WTC11 (cell line): ENCODE data around the gene RSPH9. TPM values are rescaled to one million over a fixed set of nuclear protein-coding genes. Genes with fewer than 3 reads are reported as not detected.

Source experiments
- ATAC-seq: fragments of 200-7000 bp; cut with Tn5 transposase; 2 replicates; pipeline ENCODE4 v1.10.0; 2021; ENCODE audit warnings: mild to moderate bottlenecking, moderate library complexity
- CTCF ChIA-PET: fragments of 300-600 bp; sonication (Branson Sonifier 250); formaldehyde crosslinking; loops from one replicate; lab custom pipeline; 2021; ENCODE audit warnings: antibody characterized with exemption; lab: Charles Lee
- POLR2A ChIA-PET: fragments of 350-600 bp; sonication (Branson Sonifier 250); formaldehyde crosslinking; loops from one replicate; lab custom pipeline; 2021; ENCODE audit warnings: antibody characterized with exemption; lab: Charles Lee
- DNase-seq: peaks from one replicate; pipeline ENCODE4 v3.0.0; 2021; ENCODE audit warnings: low spot score
- H3K27ac Mint-ChIP-seq: 2 replicates; pipeline ENCODE4 v1.8.0; 2021; ENCODE audit warnings: mixed read lengths
- H3K27me3 Mint-ChIP-seq: 2 replicates; pipeline ENCODE4 v1.8.0; 2021; ENCODE audit warnings: low read depth, mild to moderate bottlenecking, moderate library complexity, mixed read lengths
- H3K36me3 Mint-ChIP-seq: 2 replicates; pipeline ENCODE4 v1.8.0; 2021; ENCODE audit warnings: mixed read lengths
- H3K4me1 Mint-ChIP-seq: 2 replicates; pipeline ENCODE4 v1.8.0; 2022; ENCODE audit warnings: mixed read lengths
- H3K4me3 Mint-ChIP-seq: 2 replicates; pipeline ENCODE4 v1.8.0; 2021; ENCODE audit warnings: mild to moderate bottlenecking, moderate library complexity, mixed read lengths
- H3K9me3 Mint-ChIP-seq: 2 replicates; pipeline ENCODE4 v1.8.0; 2021; ENCODE audit warnings: mixed read lengths
- ATF1 ChIP-seq: sonication (generic); formaldehyde crosslinking; IDR thresholded peaks from 2 replicates; pipeline ENCODE4 v1.8.1; 2023; ENCODE audit warnings: mild to moderate bottlenecking, moderate library complexity, missing genetic modification reagents
- ELF4 ChIP-seq: sonication (generic); formaldehyde crosslinking; IDR thresholded peaks from 2 replicates; pipeline ENCODE4 v1.8.1; 2022; ENCODE audit warnings: low read depth, mild to moderate bottlenecking, moderate library complexity, missing genetic modification reagents
- FOXP1 ChIP-seq: sonication (generic); formaldehyde crosslinking; IDR thresholded peaks from 2 replicates; pipeline ENCODE4 v1.8.0; 2022; ENCODE audit warnings: missing genetic modification reagents, mild to moderate bottlenecking, moderate library complexity, borderline replicate concordance
- KAT7 ChIP-seq: sonication (generic); formaldehyde crosslinking; IDR thresholded peaks from 2 replicates; pipeline ENCODE4 v1.8.1; 2023; ENCODE audit warnings: missing genetic modification reagents, mild to moderate bottlenecking, borderline replicate concordance
- RELA ChIP-seq: sonication (generic); formaldehyde crosslinking; IDR thresholded peaks from 2 replicates; pipeline ENCODE4 v1.8.1; 2022; ENCODE audit warnings: missing genetic modification reagents, mild to moderate bottlenecking, borderline replicate concordance
- ZNF121 ChIP-seq: sonication (generic); formaldehyde crosslinking; IDR thresholded peaks from 2 replicates; pipeline ENCODE4 v1.8.0; 2023; ENCODE audit warnings: missing genetic modification reagents
- ZNF219 ChIP-seq: sonication (generic); formaldehyde crosslinking; IDR thresholded peaks from 2 replicates; pipeline ENCODE4 v1.8.0; 2023; ENCODE audit warnings: missing genetic modification reagents, mild to moderate bottlenecking, borderline replicate concordance
- ZNF263 ChIP-seq: sonication (generic); formaldehyde crosslinking; IDR thresholded peaks from 2 replicates; pipeline ENCODE4 v1.8.1; 2022; ENCODE audit warnings: low read depth, mild to moderate bottlenecking, moderate library complexity, missing genetic modification reagents
- ZNF396 ChIP-seq: fragments of 250-450 bp; sonication (Bioruptor Pico); IDR thresholded peaks from 2 replicates; pipeline ENCODE4 v1.8.0; 2021; ENCODE audit warnings: mild to moderate bottlenecking, moderate library complexity, borderline replicate concordance
- total RNA-seq: library from RNA; stranded (reverse); gene quantifications from 3 replicates; pipeline ENCODE4 v1.2.3, GENCODE V29; 2021
- TF ChIP-seq, protein P1 (sequence below): sonication (generic); formaldehyde crosslinking; conservative IDR thresholded peaks from 2 replicates; pipeline ENCODE4 v1.8.1; 2023; ENCODE audit warnings: mild to moderate bottlenecking, low read depth, missing genetic modification reagents, moderate library complexity
- TF ChIP-seq, protein P2 (sequence below): sonication (generic); formaldehyde crosslinking; IDR thresholded peaks from 2 replicates; pipeline ENCODE4 v1.8.1; 2023; ENCODE audit warnings: mild to moderate bottlenecking, moderate library complexity, missing genetic modification reagents
- TF ChIP-seq, protein P3 (sequence below): sonication (generic); formaldehyde crosslinking; IDR thresholded peaks from 2 replicates; pipeline ENCODE4 v1.8.1; 2022; ENCODE audit warnings: low read depth, missing genetic modification reagents, borderline replicate concordance
- TF ChIP-seq, protein P4 (sequence below): sonication (generic); formaldehyde crosslinking; IDR thresholded peaks from 2 replicates; pipeline ENCODE4 v1.8.0; 2022; ENCODE audit warnings: mild to moderate bottlenecking, missing genetic modification reagents
- TF ChIP-seq, protein P5 (sequence below): sonication (generic); formaldehyde crosslinking; IDR thresholded peaks from 2 replicates; pipeline ENCODE4 v1.8.0; 2023; ENCODE audit warnings: missing genetic modification reagents, mild to moderate bottlenecking, borderline replicate concordance
- TF ChIP-seq, protein P6 (sequence below): sonication (generic); formaldehyde crosslinking; IDR thresholded peaks from 2 replicates; pipeline ENCODE4 v1.8.1; 2023; ENCODE audit warnings: mild to moderate bottlenecking, missing genetic modification reagents, moderate library complexity

Gene RSPH9
- total RNA-seq, 1 experiment from 2014 or later, result 0.35 TPM

DNA sequence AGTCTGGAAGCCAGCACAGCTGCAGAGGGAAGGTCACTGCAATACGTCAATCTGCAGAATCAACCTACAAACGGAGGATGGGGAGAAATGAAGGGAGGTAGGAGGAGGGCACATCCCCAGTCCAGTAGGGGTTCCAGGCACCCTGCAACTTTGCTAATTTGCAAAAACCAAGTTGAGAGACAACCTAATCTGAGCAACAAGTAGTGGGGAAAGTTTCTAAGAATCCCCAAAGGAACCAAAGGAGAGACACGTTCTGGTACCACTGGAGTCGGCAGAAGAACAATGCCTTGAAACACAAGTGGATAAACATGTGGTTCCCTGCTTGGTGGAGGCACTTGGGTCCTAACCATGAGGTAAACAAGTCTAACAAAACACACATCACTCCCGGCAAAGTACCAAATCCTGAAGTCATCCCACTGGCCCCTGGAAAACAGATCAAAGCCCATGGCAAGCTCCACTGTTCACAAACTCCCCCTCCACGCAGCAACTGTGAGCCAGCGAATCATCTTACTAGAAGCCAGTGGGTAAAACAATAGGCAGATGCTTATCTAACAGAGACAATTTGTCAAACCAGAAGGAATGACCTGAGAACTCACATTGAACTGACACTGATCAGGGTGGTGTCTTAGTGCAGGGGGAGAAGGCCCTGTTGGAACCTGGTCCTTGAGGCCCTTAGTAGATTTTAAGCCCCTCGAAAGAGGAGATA, 38.0 kb downstream of the RSPH9 start (continued):
- TF ChIP-seq, protein P1, sequence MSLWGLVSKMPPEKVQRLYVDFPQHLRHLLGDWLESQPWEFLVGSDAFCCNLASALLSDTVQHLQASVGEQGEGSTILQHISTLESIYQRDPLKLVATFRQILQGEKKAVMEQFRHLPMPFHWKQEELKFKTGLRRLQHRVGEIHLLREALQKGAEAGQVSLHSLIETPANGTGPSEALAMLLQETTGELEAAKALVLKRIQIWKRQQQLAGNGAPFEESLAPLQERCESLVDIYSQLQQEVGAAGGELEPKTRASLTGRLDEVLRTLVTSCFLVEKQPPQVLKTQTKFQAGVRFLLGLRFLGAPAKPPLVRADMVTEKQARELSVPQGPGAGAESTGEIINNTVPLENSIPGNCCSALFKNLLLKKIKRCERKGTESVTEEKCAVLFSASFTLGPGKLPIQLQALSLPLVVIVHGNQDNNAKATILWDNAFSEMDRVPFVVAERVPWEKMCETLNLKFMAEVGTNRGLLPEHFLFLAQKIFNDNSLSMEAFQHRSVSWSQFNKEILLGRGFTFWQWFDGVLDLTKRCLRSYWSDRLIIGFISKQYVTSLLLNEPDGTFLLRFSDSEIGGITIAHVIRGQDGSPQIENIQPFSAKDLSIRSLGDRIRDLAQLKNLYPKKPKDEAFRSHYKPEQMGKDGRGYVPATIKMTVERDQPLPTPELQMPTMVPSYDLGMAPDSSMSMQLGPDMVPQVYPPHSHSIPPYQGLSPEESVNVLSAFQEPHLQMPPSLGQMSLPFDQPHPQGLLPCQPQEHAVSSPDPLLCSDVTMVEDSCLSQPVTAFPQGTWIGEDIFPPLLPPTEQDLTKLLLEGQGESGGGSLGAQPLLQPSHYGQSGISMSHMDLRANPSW (CRISPR knock-in tag), result no peak

DNA sequence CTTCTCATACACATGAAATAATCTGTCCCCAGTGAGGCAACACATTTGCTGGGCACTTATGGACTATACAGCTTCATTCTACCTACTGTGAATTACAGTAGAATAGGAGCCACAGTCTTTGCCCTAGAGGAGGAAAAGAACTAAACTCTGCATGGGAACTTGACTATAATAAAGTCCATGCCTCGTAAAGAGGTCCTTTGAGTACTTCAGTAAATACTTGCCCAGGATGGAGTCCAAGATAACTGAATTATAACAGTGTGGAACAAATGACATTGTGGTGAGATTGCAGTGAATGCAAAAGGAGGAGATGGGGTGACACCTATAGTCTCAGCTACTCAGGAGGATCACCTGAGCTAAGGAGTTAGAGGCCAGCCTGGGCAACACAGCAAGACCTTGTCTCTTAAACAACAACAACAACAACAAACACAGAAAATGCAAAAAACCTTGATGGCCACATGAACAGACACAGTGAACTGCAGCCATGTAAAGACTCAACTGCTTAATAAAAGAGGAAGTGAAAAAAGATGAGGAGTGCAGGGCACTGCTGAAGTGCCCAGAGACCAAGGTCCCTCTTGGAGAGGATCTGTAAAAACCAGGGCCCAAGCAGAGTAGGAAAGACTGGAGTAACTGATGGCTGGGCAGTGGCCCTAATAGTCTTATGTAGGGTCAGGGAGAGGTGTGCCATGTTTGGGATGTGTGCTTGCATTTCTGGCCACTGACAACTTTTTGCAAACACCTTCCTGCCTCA, 39.0 kb downstream of the RSPH9 start:
- no peaks in the 10 kb centered on the region for H3K27me3 Mint-ChIP-seq
- DNase-seq (no peak), ATAC-seq (no peak)
- H3K27ac Mint-ChIP-seq, result peak overlapping the region; percentile 52; the same call in 1 of the 2 replicates
- ChIA-PET POLR2A (no interaction called here), CTCF (interaction anchor here (0.6 to 0.9 kb wide), 2 partner anchors 16 to 91 kb away, joined by 3 read pairs; no protein-coding TSS in a partner anchor)
- no peak overlapping the region for H3K4me3 Mint-ChIP-seq
- TF ChIP-seq ATF1 (CRISPR knock-in tag), result no peak
- TF ChIP-seq, protein P1 (CRISPR knock-in tag), result no peak
- TF ChIP-seq, protein P2, sequence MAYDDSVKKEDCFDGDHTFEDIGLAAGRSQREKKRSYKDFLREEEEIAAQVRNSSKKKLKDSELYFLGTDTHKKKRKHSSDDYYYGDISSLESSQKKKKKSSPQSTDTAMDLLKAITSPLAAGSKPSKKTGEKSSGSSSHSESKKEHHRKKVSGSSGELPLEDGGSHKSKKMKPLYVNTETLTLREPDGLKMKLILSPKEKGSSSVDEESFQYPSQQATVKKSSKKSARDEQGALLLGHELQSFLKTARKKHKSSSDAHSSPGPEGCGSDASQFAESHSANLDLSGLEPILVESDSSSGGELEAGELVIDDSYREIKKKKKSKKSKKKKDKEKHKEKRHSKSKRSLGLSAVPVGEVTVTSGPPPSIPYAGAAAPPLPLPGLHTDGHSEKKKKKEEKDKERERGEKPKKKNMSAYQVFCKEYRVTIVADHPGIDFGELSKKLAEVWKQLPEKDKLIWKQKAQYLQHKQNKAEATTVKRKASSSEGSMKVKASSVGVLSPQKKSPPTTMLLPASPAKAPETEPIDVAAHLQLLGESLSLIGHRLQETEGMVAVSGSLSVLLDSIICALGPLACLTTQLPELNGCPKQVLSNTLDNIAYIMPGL (CRISPR knock-in tag), result no peak
- TF ChIP-seq, protein P3, sequence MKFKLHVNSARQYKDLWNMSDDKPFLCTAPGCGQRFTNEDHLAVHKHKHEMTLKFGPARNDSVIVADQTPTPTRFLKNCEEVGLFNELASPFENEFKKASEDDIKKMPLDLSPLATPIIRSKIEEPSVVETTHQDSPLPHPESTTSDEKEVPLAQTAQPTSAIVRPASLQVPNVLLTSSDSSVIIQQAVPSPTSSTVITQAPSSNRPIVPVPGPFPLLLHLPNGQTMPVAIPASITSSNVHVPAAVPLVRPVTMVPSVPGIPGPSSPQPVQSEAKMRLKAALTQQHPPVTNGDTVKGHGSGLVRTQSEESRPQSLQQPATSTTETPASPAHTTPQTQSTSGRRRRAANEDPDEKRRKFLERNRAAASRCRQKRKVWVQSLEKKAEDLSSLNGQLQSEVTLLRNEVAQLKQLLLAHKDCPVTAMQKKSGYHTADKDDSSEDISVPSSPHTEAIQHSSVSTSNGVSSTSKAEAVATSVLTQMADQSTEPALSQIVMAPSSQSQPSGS (CRISPR knock-in tag), result no peak
- no peaks in the 10 kb centered on the region for H3K9me3 Mint-ChIP-seq
- H3K36me3 Mint-ChIP-seq, result peaks cover 12% of the 10 kb centered on the region; the same call in 1 of the 2 replicates
- H3K4me1 Mint-ChIP-seq, result peaks cover 28% of the 10 kb centered on the region

DNA sequence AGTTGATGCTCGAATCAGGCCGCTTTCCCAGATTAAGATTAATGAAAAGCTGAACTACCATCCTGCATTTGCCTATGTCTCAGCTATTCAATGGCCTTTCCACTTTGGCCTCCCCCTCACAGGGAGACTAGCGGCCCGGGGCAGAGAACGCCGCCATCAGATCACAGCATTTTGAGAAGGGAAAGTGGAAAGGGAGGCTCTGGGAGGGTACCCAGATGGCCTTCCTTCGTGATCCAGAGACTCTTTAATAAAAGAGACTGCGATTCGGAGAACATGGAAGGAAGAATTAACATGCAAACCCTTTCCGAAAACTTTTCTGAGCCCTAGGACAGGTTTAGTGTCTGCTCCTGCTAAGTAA, 42.2 kb downstream of the RSPH9 start:
- no peaks in the 10 kb centered on the region for H3K27me3 Mint-ChIP-seq
- no peak for DNase-seq
- peak overlapping the region; percentile 66 for H3K27ac Mint-ChIP-seq
- H3K9me3 Mint-ChIP-seq, result no peaks in the 10 kb centered on the region
- POLR2A ChIA-PET, result no interaction called here
- ATAC-seq, result no peak
- CTCF ChIA-PET, result interaction anchor here (0.9 kb wide), 1 partner anchor 17 kb away, joined by 4 read pairs; no protein-coding TSS in a partner anchor
- H3K4me1 Mint-ChIP-seq, result peaks cover 28% of the 10 kb centered on the region
- H3K36me3 Mint-ChIP-seq, result peaks cover 4% of the 10 kb centered on the region; the same call in 1 of the 2 replicates
- peak overlapping the region; percentile 95 for H3K4me3 Mint-ChIP-seq
- TF ChIP-seq ZNF263, result no peak
- TF ChIP-seq KAT7, result no peak
- TF ChIP-seq ELF4 (CRISPR knock-in tag), result no peak
- no peak for TF ChIP-seq ZNF396 (CRISPR knock-in tag)
- TF ChIP-seq, protein P4, sequence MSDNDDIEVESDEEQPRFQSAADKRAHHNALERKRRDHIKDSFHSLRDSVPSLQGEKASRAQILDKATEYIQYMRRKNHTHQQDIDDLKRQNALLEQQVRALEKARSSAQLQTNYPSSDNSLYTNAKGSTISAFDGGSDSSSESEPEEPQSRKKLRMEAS (CRISPR knock-in tag), result no peak
- no peak for TF ChIP-seq RELA
- TF ChIP-seq, protein P5, sequence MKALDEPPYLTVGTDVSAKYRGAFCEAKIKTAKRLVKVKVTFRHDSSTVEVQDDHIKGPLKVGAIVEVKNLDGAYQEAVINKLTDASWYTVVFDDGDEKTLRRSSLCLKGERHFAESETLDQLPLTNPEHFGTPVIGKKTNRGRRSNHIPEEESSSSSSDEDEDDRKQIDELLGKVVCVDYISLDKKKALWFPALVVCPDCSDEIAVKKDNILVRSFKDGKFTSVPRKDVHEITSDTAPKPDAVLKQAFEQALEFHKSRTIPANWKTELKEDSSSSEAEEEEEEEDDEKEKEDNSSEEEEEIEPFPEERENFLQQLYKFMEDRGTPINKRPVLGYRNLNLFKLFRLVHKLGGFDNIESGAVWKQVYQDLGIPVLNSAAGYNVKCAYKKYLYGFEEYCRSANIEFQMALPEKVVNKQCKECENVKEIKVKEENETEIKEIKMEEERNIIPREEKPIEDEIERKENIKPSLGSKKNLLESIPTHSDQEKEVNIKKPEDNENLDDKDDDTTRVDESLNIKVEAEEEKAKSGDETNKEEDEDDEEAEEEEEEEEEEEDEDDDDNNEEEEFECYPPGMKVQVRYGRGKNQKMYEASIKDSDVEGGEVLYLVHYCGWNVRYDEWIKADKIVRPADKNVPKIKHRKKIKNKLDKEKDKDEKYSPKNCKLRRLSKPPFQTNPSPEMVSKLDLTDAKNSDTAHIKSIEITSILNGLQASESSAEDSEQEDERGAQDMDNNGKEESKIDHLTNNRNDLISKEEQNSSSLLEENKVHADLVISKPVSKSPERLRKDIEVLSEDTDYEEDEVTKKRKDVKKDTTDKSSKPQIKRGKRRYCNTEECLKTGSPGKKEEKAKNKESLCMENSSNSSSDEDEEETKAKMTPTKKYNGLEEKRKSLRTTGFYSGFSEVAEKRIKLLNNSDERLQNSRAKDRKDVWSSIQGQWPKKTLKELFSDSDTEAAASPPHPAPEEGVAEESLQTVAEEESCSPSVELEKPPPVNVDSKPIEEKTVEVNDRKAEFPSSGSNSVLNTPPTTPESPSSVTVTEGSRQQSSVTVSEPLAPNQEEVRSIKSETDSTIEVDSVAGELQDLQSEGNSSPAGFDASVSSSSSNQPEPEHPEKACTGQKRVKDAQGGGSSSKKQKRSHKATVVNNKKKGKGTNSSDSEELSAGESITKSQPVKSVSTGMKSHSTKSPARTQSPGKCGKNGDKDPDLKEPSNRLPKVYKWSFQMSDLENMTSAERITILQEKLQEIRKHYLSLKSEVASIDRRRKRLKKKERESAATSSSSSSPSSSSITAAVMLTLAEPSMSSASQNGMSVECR (CRISPR knock-in tag), result no peak
- no peak for TF ChIP-seq ZNF219 (CRISPR knock-in tag)
- TF ChIP-seq FOXP1 (CRISPR knock-in tag), result no peak
- TF ChIP-seq ZNF121 (CRISPR knock-in tag), result no peak
- TF ChIP-seq, protein P6, sequence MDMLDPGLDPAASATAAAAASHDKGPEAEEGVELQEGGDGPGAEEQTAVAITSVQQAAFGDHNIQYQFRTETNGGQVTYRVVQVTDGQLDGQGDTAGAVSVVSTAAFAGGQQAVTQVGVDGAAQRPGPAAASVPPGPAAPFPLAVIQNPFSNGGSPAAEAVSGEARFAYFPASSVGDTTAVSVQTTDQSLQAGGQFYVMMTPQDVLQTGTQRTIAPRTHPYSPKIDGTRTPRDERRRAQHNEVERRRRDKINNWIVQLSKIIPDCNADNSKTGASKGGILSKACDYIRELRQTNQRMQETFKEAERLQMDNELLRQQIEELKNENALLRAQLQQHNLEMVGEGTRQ, result no peak
